Measurements from ENCODE around the gene TOR2A. TPM values are rescaled to one million over a fixed set of nuclear protein-coding genes. Genes with fewer than 3 reads are reported as not detected.

The TOR2A gene
- total and polyA plus RNA-seq, 9 of the 15 experiments (the other 6 are each of a cell fraction or from before 2014, with no cell fraction given): 0.80 to 25.9 (median 11.1) TPM

DNA sequence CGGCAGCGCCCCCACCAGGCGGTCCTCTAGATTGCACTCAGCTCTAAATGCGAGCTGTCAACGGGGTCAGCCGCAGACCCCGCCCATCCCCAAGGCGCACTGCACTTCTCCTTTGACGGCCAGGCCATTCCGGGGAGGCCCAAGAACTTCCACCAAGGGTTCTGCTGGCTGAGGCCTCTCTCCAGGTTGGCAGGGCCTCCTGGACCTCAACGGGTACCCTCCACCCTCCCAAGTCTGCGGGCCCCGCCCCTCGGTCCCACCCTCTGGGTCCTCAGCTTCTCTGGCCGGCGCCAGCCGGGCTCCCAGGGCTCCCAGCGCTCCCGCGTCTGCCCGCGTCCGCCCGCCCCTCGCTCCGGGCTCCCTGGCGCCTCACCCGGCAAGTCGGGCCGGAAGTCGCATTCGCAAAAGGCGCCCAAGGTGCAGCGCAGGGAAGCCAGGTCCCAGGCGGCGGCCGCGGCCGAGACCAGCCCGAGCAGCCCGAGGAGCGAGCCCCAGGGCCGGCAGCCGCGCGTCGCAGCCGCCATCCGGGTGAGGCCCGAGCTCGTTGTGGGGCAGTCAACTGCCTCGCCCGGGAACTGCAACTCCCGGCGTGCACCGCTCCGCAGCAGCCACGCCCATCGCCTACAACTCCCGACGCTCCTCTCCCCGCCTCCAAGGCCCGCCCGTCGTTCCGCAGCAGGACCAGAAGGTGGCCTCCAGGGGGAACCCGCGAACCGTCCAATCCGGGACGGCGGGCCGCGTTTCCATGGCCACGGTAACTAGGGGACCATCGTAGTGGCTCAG is at the start of gene TOR2A (continued):
- TF ChIP-seq RBM17 (IDR thresholded peaks at IDR 0.05; ENCODE audit: borderline replicate concordance, low read depth, low read length): no peak
- no peak; the same call in 1 of the 2 replicates for TF ChIP-seq SMAD3 (CRISPR knock-in tag; conservative IDR thresholded peaks at IDR 0.05)
- 0 out of 4 replicates have a peak, but pooled peaks of 1 of the 2 experiments have one; percentile 34 for TF ChIP-seq SRF (CRISPR knock-in tag; IDR thresholded peaks at IDR 0.05)
- no peak for TF ChIP-seq DIDO1 (tag; IDR thresholded peaks at IDR 0.05; ENCODE audit: low read depth)
- TF ChIP-seq TAF1 (IDR thresholded peaks at IDR 0.05; ENCODE audit: control insufficient read depth, extremely low read depth, insufficient read depth, low read length, severe bottlenecking): peak; percentile 72
- TF ChIP-seq, protein P1, sequence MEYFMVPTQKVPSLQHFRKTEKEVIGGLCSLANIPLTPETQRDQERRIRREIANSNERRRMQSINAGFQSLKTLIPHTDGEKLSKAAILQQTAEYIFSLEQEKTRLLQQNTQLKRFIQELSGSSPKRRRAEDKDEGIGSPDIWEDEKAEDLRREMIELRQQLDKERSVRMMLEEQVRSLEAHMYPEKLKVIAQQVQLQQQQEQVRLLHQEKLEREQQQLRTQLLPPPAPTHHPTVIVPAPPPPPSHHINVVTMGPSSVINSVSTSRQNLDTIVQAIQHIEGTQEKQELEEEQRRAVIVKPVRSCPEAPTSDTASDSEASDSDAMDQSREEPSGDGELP (CRISPR knock-in tag; IDR thresholded peaks at IDR 0.05; ENCODE audit: borderline replicate concordance): peak; percentile 45; the same call in 1 of the 2 replicates
- peak; percentile 61; the same call in 1 of the 2 replicates for TF ChIP-seq NBN (IDR thresholded peaks at IDR 0.05; ENCODE audit: low read depth)
- no peak for TF ChIP-seq CCAR2 (IDR thresholded peaks at IDR 0.05; ENCODE audit: low read depth, low read length)
- TF ChIP-seq, protein P2, sequence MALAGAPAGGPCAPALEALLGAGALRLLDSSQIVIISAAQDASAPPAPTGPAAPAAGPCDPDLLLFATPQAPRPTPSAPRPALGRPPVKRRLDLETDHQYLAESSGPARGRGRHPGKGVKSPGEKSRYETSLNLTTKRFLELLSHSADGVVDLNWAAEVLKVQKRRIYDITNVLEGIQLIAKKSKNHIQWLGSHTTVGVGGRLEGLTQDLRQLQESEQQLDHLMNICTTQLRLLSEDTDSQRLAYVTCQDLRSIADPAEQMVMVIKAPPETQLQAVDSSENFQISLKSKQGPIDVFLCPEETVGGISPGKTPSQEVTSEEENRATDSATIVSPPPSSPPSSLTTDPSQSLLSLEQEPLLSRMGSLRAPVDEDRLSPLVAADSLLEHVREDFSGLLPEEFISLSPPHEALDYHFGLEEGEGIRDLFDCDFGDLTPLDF (CRISPR knock-in tag; IDR thresholded peaks at IDR 0.05): peak; percentile 65
- TF ChIP-seq ZKSCAN1 (IDR thresholded peaks at IDR 0.05; ENCODE audit: low read depth, low read length): no peak
- TF ChIP-seq SMAD4 (CRISPR knock-in tag; conservative IDR thresholded peaks at IDR 0.05): peak; percentile 75
- no peak for TF ChIP-seq XRCC3 (IDR thresholded peaks at IDR 0.05)
- TF ChIP-seq ZNF253 (CRISPR knock-in tag; conservative IDR thresholded peaks at IDR 0.05): no peak
- no peak for TF ChIP-seq ZZZ3 (IDR thresholded peaks at IDR 0.05)
- peak; percentile 43; the same call in 1 of the 2 replicates for TF ChIP-seq BHLHE40 (IDR thresholded peaks at IDR 0.05; ENCODE audit: low read length)
- TF ChIP-seq ZNF507 (tag; conservative IDR thresholded peaks at IDR 0.05): no peak
- TF ChIP-seq SMARCE1 (IDR thresholded peaks at IDR 0.05): no peak
- no peak for TF ChIP-seq CBX8 (IDR thresholded peaks at IDR 0.05; ENCODE audit: borderline replicate concordance, extremely low read depth, low read depth, low read length, poor library complexity, severe bottlenecking)
- peak; percentile 30 for TF ChIP-seq RBBP5 (IDR thresholded peaks at IDR 0.05; ENCODE audit: borderline replicate concordance, insufficient read depth, low read length, poor library complexity, severe bottlenecking)
- no peak for TF ChIP-seq TCF7L2 (IDR thresholded peaks at IDR 0.05; ENCODE audit: low read depth, low read length)
- TF ChIP-seq NONO (IDR thresholded peaks at IDR 0.05; ENCODE audit: low read depth in 2 of 2, low read length in 1 of 2): peak; percentile 76 to 98
- peak; percentile 79 for TF ChIP-seq SAP30 (IDR thresholded peaks at IDR 0.05; ENCODE audit: borderline replicate concordance, insufficient read depth, low read depth, low read length, poor library complexity, severe bottlenecking)
- TF ChIP-seq, protein P3, sequence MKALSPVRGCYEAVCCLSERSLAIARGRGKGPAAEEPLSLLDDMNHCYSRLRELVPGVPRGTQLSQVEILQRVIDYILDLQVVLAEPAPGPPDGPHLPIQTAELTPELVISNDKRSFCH (CRISPR knock-in tag; IDR thresholded peaks at IDR 0.05): no peak
- TF ChIP-seq, protein P3 (tag; IDR thresholded peaks at IDR 0.05): 0 out of 2 replicates have a peak, but pooled peaks have one; percentile 50
- TF ChIP-seq SUPT5H (IDR thresholded peaks at IDR 0.05): peak; percentile 50; the same call in 1 of the 2 replicates
- peak; percentile 79; the same call in 1 of the 2 replicates for TF ChIP-seq ERF (CRISPR knock-in tag; IDR thresholded peaks at IDR 0.05)
